GM19455 (cell line): ENCODE measurements around the gene KIAA2012.
A peak's percentile ranks its signal among the peaks of the same experiment; 100 is the strongest.
"Not testable (repeated sequence)": the region's sequence is repeated elsewhere in the genome, so short reads cannot be mapped to it uniquely, and the experiment has no call there.

ENCODE experiments used
- ATAC-seq: cut with Tn5 transposase; IDR thresholded peaks from one replicate; pipeline ENCODE4 v1.9.1; 2021; ENCODE audit not compliant: unreplicated experiment

The KIAA2012 gene

DNA sequence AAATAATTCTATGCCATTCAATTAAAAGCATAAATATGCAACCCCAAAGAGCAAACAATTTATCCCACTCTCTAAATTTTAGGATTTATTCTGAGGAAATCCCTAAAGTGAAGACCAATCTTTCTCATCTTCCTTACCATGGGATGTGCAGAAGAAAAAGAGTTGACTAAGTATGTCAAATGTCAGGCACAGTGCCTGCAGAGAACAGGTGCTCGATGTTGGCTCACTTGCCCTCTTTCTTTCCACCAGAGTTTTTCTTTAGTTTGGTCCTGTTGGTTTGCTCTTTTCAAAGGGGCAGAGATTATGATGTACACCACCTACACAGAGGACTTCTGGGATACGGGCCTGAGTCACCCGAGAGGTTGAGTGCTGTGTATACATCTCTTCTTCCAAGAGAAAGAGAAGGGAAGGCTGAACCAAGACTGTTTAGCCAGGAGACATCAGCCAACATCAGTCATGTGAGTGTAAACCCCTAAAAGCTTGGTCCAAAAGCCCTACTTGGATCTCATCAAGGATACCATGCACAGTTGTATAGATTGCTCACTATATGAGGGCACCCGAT lies 113.7 kb downstream of the KIAA2012 start:
- ATAC-seq, result no peak

DNA sequence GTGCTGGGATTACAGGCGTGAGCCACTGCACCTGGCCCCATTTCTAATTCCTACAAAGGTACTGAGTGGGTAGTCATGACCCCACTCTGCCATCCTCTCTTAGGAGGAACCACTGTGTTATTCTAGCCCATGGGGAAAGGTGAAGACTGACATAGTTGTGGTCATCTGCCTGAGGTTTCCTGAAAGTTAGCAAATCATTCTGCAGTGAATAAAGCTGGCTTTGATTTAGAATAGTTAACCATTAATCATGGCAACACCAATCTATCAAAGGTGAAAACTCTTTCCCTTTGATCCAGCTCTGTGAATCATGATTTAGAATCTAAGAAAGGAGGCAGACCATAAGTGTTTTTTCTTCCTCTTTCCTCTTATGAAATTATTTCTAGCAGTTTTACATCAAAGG lies 114.5 kb downstream of the KIAA2012 start:
- no peak for ATAC-seq

DNA sequence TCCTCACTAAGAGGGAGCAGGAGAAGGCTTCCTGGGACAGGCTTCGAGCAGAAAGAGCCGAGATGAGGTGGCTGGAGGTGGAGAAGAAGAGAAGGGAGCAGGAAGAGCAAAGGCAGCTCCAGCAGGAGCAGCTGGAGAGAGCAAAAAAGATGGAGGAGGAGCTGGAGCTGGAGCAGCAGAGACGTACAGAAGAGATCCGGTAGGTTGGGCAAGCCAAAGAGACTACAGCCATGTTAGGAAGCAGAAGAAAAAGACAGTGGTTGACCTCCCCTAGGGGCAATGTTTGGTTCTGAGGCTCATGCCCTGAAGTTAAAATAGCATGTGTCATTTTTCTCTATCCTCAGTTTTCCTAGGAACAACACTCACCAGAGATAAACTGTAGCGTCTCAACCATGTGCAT lies 120.2 kb downstream of the KIAA2012 start:
- no peak for ATAC-seq

DNA sequence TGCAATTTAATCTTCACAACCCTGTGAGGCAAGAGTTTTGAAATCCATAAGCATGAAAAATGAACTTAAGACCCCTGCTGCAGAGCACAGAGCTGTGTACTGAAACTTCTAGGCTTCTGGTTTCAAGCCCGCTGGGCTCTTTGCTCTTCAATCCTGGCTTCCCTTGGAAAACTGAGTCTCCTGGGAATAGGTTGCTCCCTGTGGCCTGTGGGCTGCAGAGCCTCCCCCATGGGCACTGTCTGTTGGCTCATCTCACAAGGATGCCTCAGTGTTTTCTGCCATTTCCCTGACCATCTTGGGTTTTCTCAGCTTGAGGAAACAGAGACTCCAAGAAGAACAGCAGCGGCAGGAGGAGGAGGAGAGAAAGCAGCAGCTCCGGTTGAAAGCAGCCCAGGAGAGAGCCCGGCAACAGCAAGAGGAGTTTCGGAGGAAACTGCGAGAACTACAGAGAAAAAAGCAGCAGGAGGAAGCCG lies 120.9 kb downstream of the KIAA2012 start:
- ATAC-seq, result no peak

- ATAC-seq, result no peak
Measured at GRCh38 chr2:202194418-202194817, 121.4 kb downstream of the KIAA2012 start.

GRCh38 chr2:202196727-202197126 lies 123.7 kb downstream of the KIAA2012 start:
- ATAC-seq, result no peak

GRCh38 chr2:202201220-202202160 lies 128.4 kb downstream of the KIAA2012 start:
- ATAC-seq, result no peak

DNA sequence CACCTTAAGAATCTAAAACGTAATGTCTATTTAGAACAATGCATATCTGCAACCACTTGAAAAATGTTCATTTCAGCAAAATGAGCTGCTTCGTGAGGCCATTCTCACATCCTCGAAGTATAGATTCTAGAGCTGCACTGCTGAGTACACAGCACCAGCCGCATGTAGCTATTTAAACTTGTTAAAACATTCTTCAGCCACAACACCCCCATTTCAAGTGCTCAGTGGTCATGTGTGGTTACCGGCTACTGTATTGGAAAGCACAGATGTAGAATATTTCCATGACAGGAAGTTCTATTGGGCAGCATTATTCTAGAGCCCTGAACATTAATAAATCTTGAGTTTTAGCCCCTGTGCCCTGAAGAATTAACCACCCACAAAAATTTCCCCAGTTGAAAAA lies 130.3 kb downstream of the KIAA2012 start:
- no peak for ATAC-seq

DNA sequence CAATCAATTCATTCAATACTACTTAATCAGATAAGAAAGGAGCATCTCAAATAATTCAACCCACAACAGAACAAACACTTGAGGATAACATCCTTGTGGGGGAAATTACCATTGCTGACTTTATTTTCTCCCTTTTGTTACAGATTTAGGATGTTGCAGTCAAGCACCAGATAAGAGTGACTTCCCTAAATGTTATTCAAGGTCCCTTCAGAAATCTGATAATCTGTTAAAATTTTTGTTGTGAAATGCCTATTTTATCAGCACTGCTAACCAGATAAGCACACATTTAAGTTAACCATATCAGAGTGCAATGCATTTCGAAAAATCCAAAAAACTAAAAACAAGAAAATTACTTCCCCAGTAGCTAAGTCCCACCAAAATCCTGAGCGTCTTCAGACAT lies 131.8 kb downstream of the KIAA2012 start:
- no peak for ATAC-seq

DNA sequence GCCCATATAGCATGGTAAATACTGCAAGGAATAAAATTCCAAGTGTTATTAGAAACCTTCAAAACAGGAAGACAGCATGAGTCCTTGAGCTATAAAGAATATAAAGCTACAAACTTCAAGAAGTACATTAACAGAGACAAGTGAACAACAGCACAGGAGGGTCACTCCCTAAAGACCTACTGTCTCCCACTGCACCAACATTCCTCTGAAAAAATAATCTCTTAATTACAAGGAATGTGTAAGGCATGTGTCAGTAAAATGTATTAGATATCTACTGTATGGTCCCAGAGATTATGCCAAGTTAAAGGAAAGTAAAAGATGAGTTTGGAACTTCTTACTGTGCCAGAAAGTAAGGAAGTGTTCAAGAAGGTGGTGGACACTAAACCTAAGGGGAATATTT lies 135.5 kb downstream of the KIAA2012 start:
- no peak for ATAC-seq

- ATAC-seq, result no peak
Measured at GRCh38 chr2:202215179-202215578, 142.1 kb downstream of the KIAA2012 start.

DNA sequence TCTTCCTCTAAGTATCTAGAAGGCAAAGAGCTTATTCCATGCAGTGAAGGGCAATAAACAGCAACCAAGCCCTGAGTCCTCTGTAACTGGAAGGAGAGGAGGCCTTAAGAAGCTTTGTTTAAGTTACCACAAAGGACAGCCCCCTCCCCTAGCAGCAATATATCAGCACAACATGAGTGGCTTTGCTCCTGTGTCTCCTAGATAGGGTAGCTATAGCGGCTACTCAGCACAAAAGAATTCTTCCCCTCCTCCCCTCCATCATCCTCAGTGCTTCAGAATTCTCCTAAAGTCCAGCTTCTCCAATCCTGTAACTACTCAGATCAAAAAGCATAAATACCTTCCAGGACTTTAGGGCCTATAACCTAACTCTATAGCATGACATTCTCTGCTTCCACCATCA lies 148.8 kb downstream of the KIAA2012 start:
- no peak for ATAC-seq

GRCh38 chr2:202237787-202238233 lies 164.8 kb downstream of the KIAA2012 start:
- ATAC-seq, result peak; percentile 44

GRCh38 chr2:202238234-202239197 lies 165.5 kb downstream of the KIAA2012 start, which contains the start of gene SUMO1:
TSS of gene SUMO1 (minus strand) at chr2:202238597. CDS start at chr2:202238451, 146 bp downstream.
- peak; percentile 97 for ATAC-seq

GRCh38 chr2:202247710-202248109 lies 174.7 kb downstream of the KIAA2012 start:
- not testable (repeated sequence) for ATAC-seq

DNA sequence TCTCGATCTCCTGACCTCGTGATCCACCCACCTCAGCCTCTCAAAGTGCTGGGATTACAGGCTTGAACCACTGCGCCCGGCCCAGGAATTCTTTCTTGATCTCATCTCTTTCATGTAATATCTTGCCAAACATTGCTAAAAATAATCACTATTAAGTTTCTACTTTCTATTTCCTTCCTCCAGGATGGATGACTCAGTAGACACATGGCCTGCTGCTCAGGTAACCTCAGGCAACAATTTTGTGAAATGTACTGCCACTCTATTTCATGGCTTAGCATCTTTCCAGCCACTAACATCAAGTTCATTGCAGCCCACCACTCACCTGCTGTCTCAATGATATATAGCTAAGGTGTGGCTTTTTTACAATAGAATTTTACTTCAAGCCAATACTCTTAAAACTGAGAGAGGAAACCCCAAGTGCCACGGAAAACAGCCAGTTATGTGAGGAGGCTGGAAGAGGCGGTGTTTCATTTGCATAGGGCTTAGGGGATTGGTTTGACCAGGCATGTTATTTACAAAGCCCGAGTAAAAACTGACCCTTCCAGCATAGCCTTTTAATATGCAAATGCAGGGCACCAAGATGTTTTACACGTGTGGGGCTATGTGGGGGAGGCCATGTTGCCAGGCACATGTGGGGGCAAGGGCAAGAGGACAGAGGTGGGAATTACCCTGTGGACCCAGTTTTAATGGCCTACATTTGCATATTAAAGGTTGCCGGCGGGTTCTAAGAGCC lies 176.6 kb downstream of the KIAA2012 start:
- ATAC-seq, result no peak

DNA sequence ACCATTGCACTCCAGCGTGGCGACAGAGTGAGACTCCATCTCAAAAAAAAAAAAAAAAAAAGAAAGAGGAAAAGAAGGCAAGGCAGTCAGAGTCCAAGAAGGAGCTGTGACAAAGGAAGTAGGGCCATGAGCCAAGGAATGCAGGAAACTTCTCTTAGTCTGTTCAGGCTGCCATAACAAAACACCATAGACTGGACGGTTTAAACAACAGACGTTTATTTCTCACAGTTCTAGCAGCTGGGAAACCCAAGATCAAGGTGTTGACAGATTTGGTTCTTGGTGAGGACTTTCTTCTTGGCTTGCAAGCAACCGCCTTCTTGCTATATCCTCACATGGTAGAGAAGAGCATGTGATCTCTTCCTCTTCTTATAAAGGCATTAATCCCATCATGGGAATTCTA lies 178.4 kb downstream of the KIAA2012 start:
- ATAC-seq, result no peak
